Activated CD4-positive, alpha-beta memory T cell treated with anti-CD3 and anti-CD28 coated beads for 36 hours (primary cell): ENCODE results near the gene ANKRD36C. TPM values are rescaled to one million over a fixed set of nuclear protein-coding genes. Genes with fewer than 3 reads are reported as not detected.

Experiments used
- total RNA-seq, 2 experiments: library from RNA; stranded (reverse); gene quantifications; one replicate each; pipeline ENCODE4 v1.2.3, GENCODE V29; 2021

ANKRD36C gene
- total RNA-seq, 2 experiments from 2014 or later: 32.4 to 37.3 TPM

Other genes with a start within 250 kb of the ANKRD36C start
- gene GPAT2, start 43.1 kb upstream of the ANKRD36C start, total RNA-seq: 10 to 100 TPM; 15.4 to 16.4 TPM
- under 1 TPM; 0.21 to 0.36 TPM for gene ADRA2B, start 124.7 kb upstream of the ANKRD36C start, total RNA-seq
- gene ASTL, start 146.7 kb upstream of the ANKRD36C start, total RNA-seq: 1 to 10 TPM; 1.8 to 2.4 TPM
- gene DUSP2, start 153.6 kb upstream of the ANKRD36C start, total RNA-seq: 100 to 1,000 TPM; 522 to 539 TPM
- 100 to 1,000 TPM; 173 to 181 TPM for gene STARD7, start 217.0 kb upstream of the ANKRD36C start, total RNA-seq